ENCODE data around the gene ARRDC5. TPM values are rescaled to one million over a fixed set of nuclear protein-coding genes. Genes with fewer than 3 reads are reported as not detected.

The ARRDC5 gene
- total and polyA plus RNA-seq, 2 of the 13 experiments (the other 11 are each of a cell fraction or from before 2014, with no cell fraction given), result not detected

DNA sequence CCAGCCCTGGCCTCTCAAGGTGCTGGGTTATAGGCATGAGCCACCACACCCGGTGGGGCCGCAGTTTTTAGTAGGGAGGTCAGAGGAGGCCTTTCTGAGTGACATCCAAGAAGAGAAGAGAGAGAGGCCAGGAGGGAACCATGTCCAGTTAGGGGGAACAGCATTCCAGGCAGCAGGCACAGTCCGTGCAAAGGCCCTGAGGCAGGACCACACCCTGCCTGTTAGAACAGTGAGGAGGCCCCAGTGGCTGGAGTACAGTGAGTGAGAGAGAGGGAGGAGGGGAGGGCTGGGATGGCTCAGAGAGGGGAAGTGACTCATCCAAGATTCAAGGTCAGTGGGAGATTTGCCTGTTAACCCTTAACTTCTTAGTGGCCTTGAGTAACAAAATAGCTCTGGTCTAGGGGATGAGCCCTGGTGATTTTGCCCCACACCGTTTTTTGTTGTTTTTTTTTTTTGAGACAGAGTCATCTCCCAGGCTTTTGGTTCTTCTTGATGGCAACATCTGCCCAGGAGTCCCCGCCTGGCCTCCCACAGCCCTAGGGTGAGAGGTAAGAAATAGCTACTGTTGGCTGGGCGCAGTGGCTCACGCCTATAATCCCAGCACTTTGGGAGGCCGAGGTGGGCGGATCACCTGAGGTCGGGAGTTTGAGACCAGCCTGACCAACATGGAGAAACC, 32.5 kb downstream of the ARRDC5 start (continued):
- TF ChIP-seq ELF4 (CRISPR knock-in tag; IDR thresholded peaks at IDR 0.05; ENCODE audit: borderline replicate concordance) (no peak), ZKSCAN1 (IDR thresholded peaks at IDR 0.05; ENCODE audit: low read length) (peak; percentile 75), ZNF180 (CRISPR knock-in tag; IDR thresholded peaks at IDR 0.05; ENCODE audit: borderline replicate concordance, low read depth) (no peak), ZMYM4 (CRISPR knock-in tag; IDR thresholded peaks at IDR 0.05) (peak; percentile 79), KMT2A (CRISPR knock-in tag; IDR thresholded peaks at IDR 0.05) (no peak), TAF1 (CRISPR knock-in tag; IDR thresholded peaks at IDR 0.05) (no peak), ATAD3A (CRISPR knock-in tag; IDR thresholded peaks at IDR 0.05) (no peak), U2AF2 (IDR thresholded peaks at IDR 0.05; ENCODE audit: low read depth, low read length) (no peak), ZNF34 (CRISPR knock-in tag; IDR thresholded peaks at IDR 0.05; ENCODE audit: borderline replicate concordance) (0 out of 2 replicates have a peak, but pooled peaks have one; percentile 53), ZNF749 (CRISPR knock-in tag; IDR thresholded peaks at IDR 0.05; ENCODE audit: borderline replicate concordance) (no peak), SP5 (CRISPR knock-in tag; IDR thresholded peaks at IDR 0.05; ENCODE audit: borderline replicate concordance, low read depth) (peak; percentile 67; the same call in 1 of the 2 replicates), ZFP36L1 (CRISPR knock-in tag; IDR thresholded peaks at IDR 0.05) (no peak), MYC (CRISPR knock-in tag; IDR thresholded peaks at IDR 0.05; ENCODE audit: borderline replicate concordance) (peak; percentile 9; the same call in 1 of the 2 replicates), GFI1 (CRISPR knock-in tag; IDR thresholded peaks at IDR 0.05; ENCODE audit: borderline replicate concordance) (peak; percentile 30; the same call in 1 of the 2 replicates), DR1 (CRISPR knock-in tag; IDR thresholded peaks at IDR 0.05) (no peak), ZNF350 (CRISPR knock-in tag; IDR thresholded peaks at IDR 0.05; ENCODE audit: borderline replicate concordance, low read depth) (peak; percentile 86), RBM22 (optimal IDR thresholded peaks at IDR 0.05; ENCODE audit: low read length) (no peak), ZNF260 (CRISPR knock-in tag; IDR thresholded peaks at IDR 0.05; ENCODE audit: borderline replicate concordance, low read depth) (no peak), FOXA1 (IDR thresholded peaks at IDR 0.05) (no peak), FOXA1 (CRISPR knock-in tag; IDR thresholded peaks at IDR 0.05) (peak; percentile 6; the same call in 1 of the 2 replicates), ZKSCAN5 (CRISPR knock-in tag; IDR thresholded peaks at IDR 0.05) (no peak), MTF2 (CRISPR knock-in tag; IDR thresholded peaks at IDR 0.05; ENCODE audit: borderline replicate concordance) (no peak), ETV6 (CRISPR knock-in tag; conservative IDR thresholded peaks at IDR 0.05) (no peak)
- TF ChIP-seq, protein P1, sequence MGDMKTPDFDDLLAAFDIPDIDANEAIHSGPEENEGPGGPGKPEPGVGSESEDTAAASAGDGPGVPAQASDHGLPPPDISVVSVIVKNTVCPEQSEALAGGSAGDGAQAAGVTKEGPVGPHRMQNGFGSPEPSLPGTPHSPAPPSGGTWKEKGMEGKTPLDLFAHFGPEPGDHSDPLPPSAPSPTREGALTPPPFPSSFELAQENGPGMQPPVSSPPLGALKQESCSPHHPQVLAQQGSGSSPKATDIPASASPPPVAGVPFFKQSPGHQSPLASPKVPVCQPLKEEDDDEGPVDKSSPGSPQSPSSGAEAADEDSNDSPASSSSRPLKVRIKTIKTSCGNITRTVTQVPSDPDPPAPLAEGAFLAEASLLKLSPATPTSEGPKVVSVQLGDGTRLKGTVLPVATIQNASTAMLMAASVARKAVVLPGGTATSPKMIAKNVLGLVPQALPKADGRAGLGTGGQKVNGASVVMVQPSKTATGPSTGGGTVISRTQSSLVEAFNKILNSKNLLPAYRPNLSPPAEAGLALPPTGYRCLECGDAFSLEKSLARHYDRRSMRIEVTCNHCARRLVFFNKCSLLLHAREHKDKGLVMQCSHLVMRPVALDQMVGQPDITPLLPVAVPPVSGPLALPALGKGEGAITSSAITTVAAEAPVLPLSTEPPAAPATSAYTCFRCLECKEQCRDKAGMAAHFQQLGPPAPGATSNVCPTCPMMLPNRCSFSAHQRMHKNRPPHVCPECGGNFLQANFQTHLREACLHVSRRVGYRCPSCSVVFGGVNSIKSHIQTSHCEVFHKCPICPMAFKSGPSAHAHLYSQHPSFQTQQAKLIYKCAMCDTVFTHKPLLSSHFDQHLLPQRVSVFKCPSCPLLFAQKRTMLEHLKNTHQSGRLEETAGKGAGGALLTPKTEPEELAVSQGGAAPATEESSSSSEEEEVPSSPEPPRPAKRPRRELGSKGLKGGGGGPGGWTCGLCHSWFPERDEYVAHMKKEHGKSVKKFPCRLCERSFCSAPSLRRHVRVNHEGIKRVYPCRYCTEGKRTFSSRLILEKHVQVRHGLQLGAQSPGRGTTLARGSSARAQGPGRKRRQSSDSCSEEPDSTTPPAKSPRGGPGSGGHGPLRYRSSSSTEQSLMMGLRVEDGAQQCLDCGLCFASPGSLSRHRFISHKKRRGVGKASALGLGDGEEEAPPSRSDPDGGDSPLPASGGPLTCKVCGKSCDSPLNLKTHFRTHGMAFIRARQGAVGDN (CRISPR knock-in tag; IDR thresholded peaks at IDR 0.05), result peak; percentile 72
- TF ChIP-seq, protein P2, sequence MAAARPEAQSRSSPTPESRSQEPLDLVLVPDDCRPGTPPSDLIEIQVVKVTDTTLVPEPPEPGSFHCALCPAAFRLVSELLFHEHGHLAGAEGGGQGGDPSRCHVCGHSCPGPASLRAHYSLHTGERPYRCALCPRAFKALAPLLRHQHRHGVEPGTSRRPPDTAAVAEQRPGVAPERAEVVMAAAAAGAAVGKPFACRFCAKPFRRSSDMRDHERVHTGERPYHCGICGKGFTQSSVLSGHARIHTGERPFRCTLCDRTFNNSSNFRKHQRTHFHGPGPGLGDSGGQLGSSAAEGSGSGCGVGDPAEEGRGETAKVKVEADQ (CRISPR knock-in tag; IDR thresholded peaks at IDR 0.05; ENCODE audit: borderline replicate concordance), result 0 out of 2 replicates have a peak, but pooled peaks have one; percentile 63
- TF ChIP-seq, protein P3, sequence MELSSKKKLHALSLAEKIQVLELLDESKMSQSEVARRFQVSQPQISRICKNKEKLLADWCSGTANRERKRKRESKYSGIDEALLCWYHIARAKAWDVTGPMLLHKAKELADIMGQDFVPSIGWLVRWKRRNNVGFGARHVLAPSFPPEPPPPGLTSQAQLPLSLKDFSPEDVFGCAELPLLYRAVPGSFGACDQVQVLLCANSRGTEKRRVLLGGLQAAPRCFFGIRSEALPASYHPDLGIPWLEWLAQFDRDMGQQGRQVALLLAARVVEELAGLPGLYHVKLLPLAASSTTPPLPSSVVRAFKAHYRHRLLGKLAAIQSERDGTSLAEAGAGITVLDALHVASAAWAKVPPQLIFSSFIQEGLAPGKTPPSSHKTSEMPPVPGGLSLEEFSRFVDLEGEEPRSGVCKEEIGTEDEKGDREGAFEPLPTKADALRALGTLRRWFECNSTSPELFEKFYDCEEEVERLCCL (CRISPR knock-in tag; IDR thresholded peaks at IDR 0.05; ENCODE audit: borderline replicate concordance), result no peak
